Measurements from ENCODE around the gene SND1. TPM values are rescaled to one million over a fixed set of nuclear protein-coding genes. Genes with fewer than 3 reads are reported as not detected.

The SND1 gene
- total and polyA plus RNA-seq, 10 donors, result 61.7 to 173 (median 116) TPM

DNA sequence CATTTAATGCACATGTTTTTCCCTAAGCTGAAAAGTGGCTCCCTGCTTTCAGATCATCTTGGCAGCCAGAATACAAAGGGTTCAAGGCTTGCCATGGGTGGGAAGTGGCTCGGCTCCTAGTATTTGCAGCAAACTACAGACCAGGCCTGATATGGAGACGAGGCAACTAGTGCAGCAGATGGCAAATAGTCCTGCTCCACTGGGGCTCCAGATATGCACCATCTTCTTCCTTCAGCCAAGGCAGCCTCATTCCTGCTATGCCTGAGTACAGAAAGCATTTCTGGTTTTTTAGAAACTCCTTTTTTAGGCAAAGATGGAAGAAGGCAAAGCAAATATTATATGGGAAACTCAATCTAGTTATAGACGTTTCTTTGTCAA lies 355.3 kb downstream of the SND1 start:
- intact Hi-C loops (cut with DNase I; ENCODE audit: low total_unique reads), result no loop called here
- TF ChIP-seq POLR2AphosphoS5 (IDR thresholded peaks at IDR 0.05) (no peak), POLR2A (IDR thresholded peaks at IDR 0.05) (no peak)
- TF ChIP-seq, protein P1, sequence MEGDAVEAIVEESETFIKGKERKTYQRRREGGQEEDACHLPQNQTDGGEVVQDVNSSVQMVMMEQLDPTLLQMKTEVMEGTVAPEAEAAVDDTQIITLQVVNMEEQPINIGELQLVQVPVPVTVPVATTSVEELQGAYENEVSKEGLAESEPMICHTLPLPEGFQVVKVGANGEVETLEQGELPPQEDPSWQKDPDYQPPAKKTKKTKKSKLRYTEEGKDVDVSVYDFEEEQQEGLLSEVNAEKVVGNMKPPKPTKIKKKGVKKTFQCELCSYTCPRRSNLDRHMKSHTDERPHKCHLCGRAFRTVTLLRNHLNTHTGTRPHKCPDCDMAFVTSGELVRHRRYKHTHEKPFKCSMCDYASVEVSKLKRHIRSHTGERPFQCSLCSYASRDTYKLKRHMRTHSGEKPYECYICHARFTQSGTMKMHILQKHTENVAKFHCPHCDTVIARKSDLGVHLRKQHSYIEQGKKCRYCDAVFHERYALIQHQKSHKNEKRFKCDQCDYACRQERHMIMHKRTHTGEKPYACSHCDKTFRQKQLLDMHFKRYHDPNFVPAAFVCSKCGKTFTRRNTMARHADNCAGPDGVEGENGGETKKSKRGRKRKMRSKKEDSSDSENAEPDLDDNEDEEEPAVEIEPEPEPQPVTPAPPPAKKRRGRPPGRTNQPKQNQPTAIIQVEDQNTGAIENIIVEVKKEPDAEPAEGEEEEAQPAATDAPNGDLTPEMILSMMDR (IDR thresholded peaks at IDR 0.05 in 8 of 11, conservative IDR thresholded peaks at IDR 0.05 in 3 of 11), result no peak
- H3K36me3 ChIP-seq, result peaks cover 0 to 73% (median 2%) of the 10 kb centered on the region in 6 donors
- no peaks in the 10 kb centered on the region for H3K9me3 ChIP-seq
- WGBS, 5 donors, result 92 to 96% (median 95%) methylated on average over 3 of the region's 3 CpGs
- DNase-seq, result no peak
- H3K27me3 ChIP-seq (replicated peaks in 1 of 7), result no peaks in the 10 kb centered on the region
- H3K4me1 ChIP-seq, result peaks cover 11 to 59% (median 34%) of the 10 kb centered on the region in 6 donors
- H3K27ac ChIP-seq, result no peak overlapping the region
- H3K4me3 ChIP-seq, result no peak overlapping the region

DNA sequence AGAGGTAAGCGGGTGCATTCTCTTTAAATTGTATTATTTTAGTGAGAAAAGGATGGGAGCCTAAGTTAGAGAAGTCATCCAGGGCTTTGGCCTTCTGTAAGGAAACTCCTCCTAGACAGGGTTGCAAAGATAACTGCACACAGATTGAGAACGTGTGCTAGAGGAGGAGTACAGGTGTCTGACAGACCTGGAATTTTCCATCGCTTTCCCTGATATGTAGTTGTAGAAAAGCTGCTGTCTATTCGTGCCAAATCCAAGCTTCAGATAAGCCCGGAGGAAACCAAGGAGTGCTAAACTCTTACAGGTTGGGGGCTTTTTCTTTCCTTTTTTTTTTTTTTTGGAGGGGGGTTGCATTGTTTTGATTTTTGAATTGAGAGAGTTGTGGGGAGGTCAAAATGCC lies 356.1 kb downstream of the SND1 start:
- intact Hi-C loops (cut with DNase I; ENCODE audit: low total_unique reads), result no loop called here
- 94 to 96% (median 95%) methylated on average over 5 of the region's 5 CpGs for WGBS, 5 donors
- H3K27ac ChIP-seq, result no peak overlapping the region
- TF ChIP-seq, protein P1 (IDR thresholded peaks at IDR 0.05 in 8 of 11, conservative IDR thresholded peaks at IDR 0.05 in 3 of 11), result no peak
- no peak for TF ChIP-seq POLR2A (IDR thresholded peaks at IDR 0.05)
- TF ChIP-seq POLR2AphosphoS5 (IDR thresholded peaks at IDR 0.05), result no peak
- H3K4me1 ChIP-seq, result peaks cover 7 to 51% (median 28%) of the 10 kb centered on the region in 6 donors
- H3K4me3 ChIP-seq, result no peak overlapping the region
- peaks cover 0 to 78% (median 7%) of the 10 kb centered on the region in 6 donors for H3K36me3 ChIP-seq
- no peak for DNase-seq
- no peaks in the 10 kb centered on the region for H3K27me3 ChIP-seq (replicated peaks in 1 of 7)
- no peaks in the 10 kb centered on the region for H3K9me3 ChIP-seq

DNA sequence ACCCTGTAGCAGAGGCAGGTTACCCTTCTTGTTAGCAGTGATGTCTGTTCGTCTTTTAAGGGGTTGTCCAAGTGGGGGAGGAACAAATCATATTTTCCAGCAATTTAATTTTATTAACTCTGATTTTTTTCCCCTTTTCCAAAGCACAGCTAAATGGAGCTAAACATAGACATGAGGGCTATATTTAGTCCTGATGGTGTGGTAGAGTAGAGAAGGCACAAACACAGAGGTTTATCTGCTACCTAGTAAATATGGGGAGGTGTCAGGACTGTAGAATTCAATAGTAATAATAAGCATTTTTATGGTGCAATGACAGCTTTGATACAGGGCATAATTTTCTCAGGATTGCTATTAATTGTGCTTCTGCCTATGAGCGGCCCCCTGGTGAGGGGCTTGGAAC lies 356.8 kb downstream of the SND1 start:
- Histone ChIP-seq H3K4me1 (peaks cover under 1 to 45% (median 22%) of the 10 kb centered on the region in 6 donors), H3K36me3 (peaks cover 0 to 84% (median 7%) of the 10 kb centered on the region in 6 donors), H3K27me3 (replicated peaks in 1 of 7) (no peaks in the 10 kb centered on the region), H3K27ac (no peak overlapping the region), H3K9me3 (no peaks in the 10 kb centered on the region), H3K4me3 (no peak overlapping the region)
- 89 to 94% (median 94%) methylated on average over 2 of the region's 2 CpGs for WGBS, 5 donors
- intact Hi-C loops (cut with DNase I; ENCODE audit: low total_unique reads), result no loop called here
- TF ChIP-seq, protein P1 (IDR thresholded peaks at IDR 0.05 in 8 of 11, conservative IDR thresholded peaks at IDR 0.05 in 3 of 11), result no peak
- TF ChIP-seq POLR2A (IDR thresholded peaks at IDR 0.05), result no peak
- no peak for TF ChIP-seq POLR2AphosphoS5 (IDR thresholded peaks at IDR 0.05)
- no peak for DNase-seq

DNA sequence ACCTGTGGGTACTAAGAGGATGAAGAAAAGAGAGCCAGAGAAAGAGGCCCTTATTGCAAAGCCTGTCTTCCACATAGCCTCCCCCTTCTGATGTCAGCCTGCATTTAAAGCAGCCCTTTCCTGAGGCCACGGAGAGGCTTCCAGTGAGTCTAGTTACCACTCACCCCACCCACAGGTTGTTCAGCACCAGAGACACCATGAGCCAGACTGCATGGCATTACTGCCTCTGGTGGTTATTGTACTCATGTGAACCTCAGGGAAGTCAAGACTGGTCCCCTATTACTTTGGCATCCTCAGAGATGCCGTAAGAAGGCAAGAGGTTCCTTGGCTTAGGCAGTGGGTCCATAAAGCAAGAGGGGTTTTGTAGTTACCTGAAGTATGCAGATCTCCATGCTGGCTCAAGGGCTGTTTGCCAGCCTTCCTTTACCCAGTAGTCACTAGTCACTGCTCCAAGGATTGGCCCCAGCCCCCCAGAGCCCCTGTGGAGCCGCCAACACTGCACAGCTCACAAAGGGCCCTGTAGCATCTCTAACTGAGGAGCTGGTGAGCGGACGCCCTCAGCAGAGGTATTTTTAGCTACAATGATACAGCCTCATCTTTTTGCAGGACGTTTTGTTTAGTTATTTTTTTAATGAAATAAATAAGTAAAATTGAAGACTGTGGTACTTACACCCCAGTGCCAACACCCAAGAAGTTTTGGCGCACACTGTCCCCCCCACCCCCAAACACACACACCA lies 358.6 kb downstream of the SND1 start:
- intact Hi-C loops (cut with DNase I; ENCODE audit: low total_unique reads), result no loop called here
- H3K27me3 ChIP-seq (replicated peaks in 1 of 7), result no peaks in the 10 kb centered on the region
- WGBS, 5 donors, result 88 to 93% (median 91%) methylated on average over 7 of the region's 7 CpGs
- peaks cover 0 to 96% (median 11%) of the 10 kb centered on the region in 6 donors for H3K36me3 ChIP-seq
- no peaks in the 10 kb centered on the region for H3K9me3 ChIP-seq
- H3K4me3 ChIP-seq, result no peak overlapping the region
- no peak for DNase-seq
- H3K4me1 ChIP-seq, result peaks cover 0 to 27% (median 5%) of the 10 kb centered on the region in 6 donors
- TF ChIP-seq, protein P1 (IDR thresholded peaks at IDR 0.05 in 8 of 11, conservative IDR thresholded peaks at IDR 0.05 in 3 of 11), result no peak
- TF ChIP-seq POLR2A (IDR thresholded peaks at IDR 0.05) (no peak), POLR2AphosphoS5 (IDR thresholded peaks at IDR 0.05) (no peak)
- no peak overlapping the region for H3K27ac ChIP-seq
